HG03520 (cell line): ENCODE results near the gene VSTM2L.

ENCODE experiments used
- ATAC-seq: cut with Tn5 transposase; IDR thresholded peaks from one replicate; pipeline ENCODE4 v1.9.1; 2021; ENCODE audit warnings: mild to moderate bottlenecking, moderate library complexity; ENCODE audit not compliant: unreplicated experiment

VSTM2L gene

DNA sequence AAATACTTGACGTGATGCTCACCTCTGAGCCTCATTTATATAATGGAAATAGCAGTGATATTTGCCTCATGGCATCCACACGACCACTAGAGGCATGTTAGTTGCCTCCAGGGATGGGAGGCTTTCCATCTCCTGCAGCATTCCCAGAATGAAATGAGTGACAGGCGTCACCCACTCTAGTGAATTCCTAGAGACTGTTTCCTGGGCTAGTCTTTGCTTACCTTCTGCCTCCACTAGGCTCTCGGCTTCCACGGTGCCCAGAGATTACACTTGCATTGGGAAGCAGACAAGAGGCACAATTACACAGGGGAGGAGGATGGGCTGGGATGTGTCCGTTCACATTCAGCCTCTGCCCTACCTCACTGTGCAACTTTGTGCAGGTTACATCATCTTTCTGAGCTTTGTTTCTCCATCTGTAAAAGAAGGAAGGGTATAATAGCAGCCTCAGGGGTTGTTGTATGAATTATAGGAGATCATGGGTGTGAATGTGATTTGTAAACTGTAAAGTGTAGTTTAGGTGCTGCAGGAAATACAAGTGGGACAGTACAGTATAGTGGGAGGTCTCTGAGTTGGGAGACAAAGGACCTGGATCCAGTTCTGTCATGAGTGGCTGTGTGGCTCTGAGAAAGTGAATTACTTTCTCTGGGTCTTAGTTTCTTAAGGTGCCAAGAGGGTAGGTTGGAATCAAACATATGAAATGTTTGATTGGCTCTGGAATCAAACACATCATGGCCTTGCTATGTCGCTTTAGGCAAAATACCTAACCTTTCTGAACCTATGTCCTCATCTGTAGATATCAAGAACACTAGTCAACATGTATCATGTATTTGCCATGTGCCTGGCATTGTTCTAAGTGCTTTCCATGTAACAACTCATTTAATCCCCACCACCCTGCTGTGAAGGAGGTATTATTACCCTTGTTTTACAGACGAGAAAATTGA, 3.6 kb upstream of the VSTM2L start:
- ATAC-seq: no peak

DNA sequence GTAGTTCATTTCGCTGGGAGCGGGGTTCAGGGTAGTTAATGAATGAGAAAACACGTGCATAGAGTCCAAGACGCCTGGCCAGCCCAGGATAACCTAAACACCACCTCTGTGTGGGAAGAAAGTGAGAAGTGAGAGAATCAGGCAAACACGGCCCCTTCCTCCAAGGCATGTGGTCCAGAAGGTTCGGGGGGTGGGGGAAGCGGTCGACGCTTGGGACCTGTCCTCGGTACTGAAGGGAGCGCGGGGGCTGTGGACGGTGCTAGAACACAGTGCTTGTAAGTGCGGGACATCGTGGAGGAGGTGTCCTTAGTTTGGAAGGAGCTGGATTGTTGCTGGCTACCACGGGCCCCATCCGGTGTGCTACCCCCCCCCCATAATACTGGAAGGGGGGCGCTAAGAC, 1.7 kb upstream of the VSTM2L start:
- ATAC-seq: no peak

GRCh38 chr20:37901654-37902503, 1.0 kb upstream of the VSTM2L start:
- ATAC-seq: no peak

GRCh38 chr20:37903317-37904007, 535 bp downstream of the VSTM2L start:
- no peak for ATAC-seq

DNA sequence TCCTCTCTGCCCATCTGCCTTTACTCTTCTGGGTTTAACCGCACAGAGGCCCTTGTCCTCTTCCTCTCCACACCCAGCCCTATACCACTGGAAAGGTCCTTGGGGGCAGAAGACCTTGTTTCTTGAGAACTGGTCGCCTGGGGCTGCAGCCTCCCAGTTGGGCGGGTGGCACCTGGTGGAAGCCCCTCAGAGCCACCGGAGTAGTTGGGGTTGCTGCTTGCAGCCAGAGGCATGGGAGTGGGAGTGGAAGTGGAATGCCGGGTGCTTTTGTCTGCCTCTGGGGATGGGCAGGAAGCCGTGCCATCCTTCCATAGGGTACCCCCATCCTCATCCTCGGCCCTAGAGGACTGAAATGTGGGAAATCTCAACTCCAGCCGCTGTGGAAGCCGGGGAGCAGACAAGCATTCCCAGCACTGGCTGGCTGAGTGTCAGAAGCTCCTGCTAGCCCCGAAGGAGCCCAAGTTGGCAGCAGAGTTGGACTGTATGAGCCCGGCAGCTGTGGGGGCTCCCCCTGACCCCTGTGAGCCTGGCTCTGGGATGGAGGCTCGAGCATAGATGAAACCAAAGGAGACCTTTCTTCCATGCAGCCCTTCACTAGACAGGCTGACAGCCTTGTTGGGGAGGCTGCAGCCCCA, 1.2 kb downstream of the VSTM2L start:
- ATAC-seq: no peak

DNA sequence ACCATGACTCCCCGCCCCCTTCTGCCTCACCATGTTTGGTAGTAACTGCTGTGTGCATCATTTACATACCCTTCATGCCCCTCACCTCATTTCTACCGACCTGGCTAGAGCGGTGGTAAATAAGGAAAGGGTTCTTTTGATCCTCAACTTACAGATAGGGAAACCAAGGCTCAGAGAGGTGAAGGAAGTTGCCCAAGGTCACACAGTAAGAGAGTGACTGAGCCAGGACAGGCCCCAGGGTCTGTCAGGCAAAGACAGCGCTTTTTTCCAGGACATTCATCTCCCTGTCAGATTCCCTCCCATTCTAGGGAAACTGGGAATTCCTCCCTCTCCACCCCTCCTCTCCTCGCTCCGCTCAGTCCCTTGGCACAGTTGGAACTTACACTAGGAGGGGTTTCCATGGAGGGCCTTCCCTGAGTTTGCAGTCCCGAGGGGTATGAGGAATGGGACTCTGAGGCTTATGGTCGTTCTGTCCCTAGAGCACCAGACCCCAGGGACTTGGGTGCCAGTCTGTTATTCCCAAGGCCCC, 2.0 kb downstream of the VSTM2L start:
- no peak for ATAC-seq

DNA sequence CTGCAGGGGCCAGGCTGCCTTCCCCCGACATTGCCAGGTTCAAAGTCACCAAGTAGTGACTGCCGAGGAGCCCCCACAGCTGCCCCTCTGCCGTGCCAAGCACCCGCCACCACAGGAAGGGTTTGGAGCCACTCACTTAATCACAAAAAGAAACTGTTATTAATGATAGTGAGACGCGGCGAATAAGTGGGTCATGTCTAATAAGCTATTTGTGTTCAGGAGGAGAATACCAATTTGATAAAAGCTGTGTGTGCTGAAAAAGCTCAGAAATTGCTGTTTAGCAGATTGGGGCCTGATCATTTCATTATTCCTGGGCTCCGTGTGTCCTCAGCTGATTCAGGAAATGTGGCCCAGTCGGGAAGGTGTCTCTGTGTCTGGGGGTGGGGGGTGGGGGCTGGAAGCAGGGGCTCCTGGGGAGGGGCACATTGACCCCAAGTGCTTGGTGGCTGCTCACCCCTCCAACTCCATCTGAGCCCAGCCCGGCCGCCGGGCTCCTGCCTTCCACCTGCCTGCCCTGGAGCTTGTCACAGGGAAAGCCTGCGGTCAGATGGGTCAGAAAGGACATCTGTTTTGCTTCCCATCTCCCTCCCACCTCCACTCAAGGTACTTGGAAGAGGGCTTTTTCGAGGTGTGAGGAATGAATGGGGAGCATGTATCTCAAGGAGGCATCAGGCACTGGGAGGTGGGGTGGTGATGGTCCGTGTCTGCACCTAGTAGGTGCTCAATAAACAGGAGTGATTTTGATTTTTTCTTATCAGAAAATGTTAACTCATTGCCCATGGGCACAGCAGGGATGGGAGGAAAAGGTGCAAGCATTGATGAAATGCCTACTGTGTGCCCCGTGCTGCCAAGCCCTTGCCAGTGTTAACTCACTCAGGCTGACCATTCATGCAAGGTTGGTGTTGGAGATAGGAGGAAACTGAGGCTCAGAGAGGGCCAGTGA, 3.0 kb downstream of the VSTM2L start:
- no peak for ATAC-seq

GRCh38 chr20:37907330-37907676, 4.4 kb downstream of the VSTM2L start:
- no peak for ATAC-seq

DNA sequence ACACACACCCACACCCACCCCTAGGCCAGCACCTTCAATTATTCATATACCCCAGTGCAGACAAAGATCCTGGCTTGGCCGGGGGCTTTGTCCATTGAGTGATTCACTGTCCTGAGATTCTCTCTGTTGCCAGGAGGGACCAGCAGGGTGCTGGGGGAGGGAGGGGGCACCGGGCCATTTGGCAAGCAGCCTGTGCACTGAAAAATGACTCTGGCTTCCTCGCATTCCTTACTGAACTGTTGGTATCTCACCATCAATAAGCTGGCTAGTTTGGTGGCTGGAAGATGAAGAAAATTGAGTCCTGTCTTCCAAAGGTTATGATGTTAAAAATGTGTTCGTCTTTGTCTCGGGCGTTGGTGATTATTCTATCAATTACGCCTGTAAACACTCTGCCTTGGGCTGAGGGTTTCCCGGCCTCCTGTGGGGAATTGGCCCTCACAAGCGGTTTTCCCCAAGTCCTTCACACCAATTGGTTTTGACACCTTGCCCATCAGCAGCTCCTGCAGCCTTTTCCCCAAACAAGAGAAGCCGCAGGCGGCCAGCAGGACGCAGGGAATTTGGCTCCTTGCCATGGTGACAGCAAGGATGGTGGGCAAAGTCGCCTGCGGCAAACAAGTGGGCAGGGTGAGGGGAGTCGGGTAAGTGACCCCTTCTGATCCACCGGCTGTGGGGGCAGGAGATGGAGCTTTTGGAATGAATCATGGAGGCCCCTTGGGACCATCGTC, 4.9 kb downstream of the VSTM2L start:
- ATAC-seq: no peak

GRCh38 chr20:37911261-37911660, 8.3 kb downstream of the VSTM2L start:
- no peak for ATAC-seq

DNA sequence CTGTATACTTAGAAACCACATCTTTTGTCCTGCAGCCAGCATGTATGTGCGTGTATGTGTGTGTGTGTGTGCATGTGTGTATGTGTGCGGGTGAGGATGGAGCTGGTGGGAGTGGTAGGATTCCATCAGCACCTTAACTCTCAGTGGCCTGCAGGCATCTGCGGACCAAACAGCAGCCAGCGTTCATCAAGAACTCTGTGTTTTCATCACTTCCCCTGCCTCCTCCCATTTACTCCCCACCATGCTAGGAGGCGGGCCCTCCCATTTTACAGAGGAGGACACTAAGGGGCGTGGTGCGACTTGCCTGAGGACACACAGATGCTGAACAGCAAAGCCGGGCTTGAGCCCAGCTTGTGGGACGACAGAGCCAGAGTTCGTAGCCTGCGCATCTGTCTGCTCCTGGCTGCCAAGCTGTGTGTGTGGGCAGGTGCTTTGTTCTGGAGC, 8.9 kb downstream of the VSTM2L start:
- ATAC-seq: no peak

DNA sequence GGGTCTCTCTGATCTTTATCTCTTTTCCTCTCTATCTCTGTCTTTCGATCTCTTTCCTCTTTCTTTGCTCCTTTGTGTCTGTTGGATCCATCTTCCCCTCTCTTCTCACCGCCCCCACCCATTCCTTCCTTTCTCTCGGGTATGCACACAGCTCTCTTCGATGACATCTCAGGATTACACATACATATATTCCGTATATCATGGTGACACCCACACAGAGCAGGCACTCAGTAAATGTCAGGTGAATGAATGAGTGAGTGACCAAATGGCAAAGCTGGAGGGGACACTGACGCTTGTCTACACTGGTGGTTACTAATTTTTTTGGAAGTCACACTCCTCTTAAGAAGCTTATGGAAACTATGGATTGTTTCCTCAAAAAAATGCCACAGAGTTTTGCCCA, 9.9 kb downstream of the VSTM2L start:
- no peak for ATAC-seq

DNA sequence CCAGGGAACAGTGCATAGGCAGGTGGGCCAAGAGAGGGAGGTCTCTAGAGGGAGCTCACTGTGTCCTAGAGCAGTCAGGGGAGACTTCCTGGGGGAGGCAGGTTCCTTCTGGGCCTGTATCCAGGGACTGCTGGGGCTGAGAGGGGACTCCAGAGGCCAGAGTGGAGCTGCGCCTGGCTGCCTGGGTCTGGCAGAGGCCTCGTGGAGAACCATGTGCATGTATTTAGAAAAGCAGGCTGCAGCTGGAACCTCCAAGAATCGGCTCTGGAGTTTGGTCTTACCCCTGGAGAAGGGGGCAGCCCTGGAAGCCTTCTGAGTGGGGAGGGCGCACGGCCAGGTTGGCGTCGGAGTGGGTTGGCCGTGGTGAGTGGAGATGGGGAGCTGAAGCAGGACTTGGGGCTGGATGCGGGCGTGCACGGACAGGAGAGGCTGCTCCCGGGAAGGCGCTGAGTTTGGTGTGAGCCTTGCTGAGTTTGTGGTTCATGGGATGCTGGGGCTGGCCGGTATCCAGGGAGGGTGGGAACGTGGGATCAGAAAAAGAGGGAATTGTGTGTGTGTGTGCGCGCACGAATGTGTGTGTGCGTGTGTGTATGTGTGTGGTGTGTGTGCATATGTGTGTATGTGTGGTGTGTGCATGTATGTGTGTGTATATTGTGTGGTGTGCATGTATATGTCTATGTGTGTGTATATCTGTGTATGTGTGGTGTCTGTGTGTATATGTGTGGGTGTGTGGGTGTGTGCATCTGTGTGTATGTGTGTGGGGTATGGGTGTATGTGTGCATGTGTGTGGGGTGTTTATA, 10.8 kb downstream of the VSTM2L start:
- ATAC-seq: no peak

DNA sequence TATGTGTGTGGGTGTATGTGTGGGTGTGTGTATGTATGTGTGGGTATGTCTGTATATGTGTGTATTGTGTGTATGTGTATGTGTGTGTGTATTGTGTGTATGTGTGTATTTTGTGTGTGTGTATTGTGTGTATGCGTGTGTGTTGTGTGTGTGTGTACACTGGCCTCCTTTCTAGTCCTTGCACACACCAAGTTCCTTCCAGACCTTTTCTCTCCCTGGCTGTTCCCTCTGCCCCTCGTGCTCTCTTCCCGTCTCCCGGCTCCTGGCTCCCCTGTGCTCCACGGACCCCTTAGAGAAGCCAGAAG, 11.4 kb downstream of the VSTM2L start:
- ATAC-seq: no peak

DNA sequence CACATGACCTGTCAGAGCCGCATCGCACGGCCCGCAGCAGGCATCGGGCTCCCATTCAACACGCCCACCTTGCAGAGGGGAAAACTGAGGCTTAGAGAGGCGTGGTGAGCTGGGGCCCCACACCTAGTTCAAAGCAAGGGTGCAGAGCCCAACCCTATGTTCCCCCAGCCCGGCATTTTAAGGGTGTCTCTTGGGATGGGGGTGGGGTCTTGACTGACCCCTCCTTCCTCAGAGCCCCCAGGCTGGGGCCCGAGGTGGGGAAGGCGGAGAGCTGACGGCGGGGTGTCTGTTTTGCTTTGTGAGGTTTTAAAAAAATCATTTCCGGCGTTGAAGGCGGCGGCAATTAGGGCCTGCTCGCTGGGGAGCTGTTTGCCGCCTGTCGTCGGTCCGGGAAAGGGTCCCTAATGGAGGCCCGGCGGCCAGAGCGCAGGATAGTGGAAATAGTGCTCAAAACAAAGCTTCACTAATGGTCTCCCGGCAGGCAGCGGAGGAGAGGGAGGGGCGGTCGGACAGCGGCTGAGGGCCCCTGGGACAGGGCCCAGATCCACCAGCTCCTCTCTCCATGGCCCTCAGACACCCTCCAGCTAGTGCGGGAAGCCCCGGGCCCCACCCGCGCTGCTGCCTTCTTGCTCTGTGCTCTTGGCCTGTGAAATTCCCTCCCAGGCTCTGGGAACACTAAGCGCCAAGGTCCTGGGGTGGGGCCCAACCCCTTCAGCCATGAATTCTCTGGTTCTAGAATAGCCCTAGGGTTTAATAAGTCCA, 11.9 kb downstream of the VSTM2L start:
- no peak for ATAC-seq

DNA sequence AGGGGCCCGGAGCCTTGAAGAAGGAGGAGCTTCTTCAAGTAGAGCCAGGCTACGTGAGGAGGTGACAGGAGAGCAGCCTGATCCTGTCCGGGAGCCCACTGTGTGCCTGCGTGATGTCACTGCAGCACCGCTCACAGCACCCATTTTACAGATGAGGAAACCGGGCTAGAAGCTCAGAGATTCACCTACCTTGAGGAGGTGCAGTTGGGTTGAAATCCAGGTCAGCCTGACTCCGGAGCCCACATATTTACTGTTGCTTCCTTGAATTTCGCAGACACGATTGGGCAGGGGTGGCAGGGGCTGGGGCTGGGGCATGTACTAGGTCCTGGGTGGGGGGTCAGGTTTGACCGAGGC, 12.5 kb downstream of the VSTM2L start:
- no peak for ATAC-seq

GRCh38 chr20:37915800-37916570, 13.1 kb downstream of the VSTM2L start:
- ATAC-seq: no peak
